Measurements from ENCODE around the gene FXYD4. TPM values are rescaled to one million over a fixed set of nuclear protein-coding genes. Genes with fewer than 3 reads are reported as not detected.
"Not testable (repeated sequence)": the region's sequence is repeated elsewhere in the genome, so short reads cannot be mapped to it uniquely, and the experiment has no call there.

The FXYD4 gene
- total RNA-seq, 2 experiments from 2014 or later, result 0.37 TPM; not detected in 1

- H3K9me3 Mint-ChIP-seq (ENCODE audit: low read depth), result no peaks in the 10 kb centered on the region
- peak overlapping the region; percentile 98 for H3K27ac Mint-ChIP-seq
- H3K36me3 Mint-ChIP-seq, result peaks cover 4% of the 10 kb centered on the region
- peak overlapping the region; percentile 85 for H3K4me3 Mint-ChIP-seq
- ATAC-seq (no peak), DNase-seq (no peak)
- peaks cover 48% of the 10 kb centered on the region for H3K4me1 Mint-ChIP-seq
- no peaks in the 10 kb centered on the region for H3K27me3 Mint-ChIP-seq
- CTCF ChIA-PET, result interaction anchor here (1.4 to 2.2 kb wide), 3 partner anchors 11 to 30 kb away, joined by 3 to 8 read pairs (median 4); no protein-coding TSS in a partner anchor
These were observed 49.7 kb downstream of the FXYD4 start for GRCh38 chr10:43421201-43421507.

- DNase-seq (no peak), ATAC-seq (no peak)
- Mint-ChIP-seq H3K27me3 (no peaks in the 10 kb centered on the region), H3K4me3 (peak overlapping the region; percentile 85), H3K9me3 (ENCODE audit: low read depth) (no peaks in the 10 kb centered on the region), H3K4me1 (peaks cover 49% of the 10 kb centered on the region), H3K36me3 (peaks cover 4% of the 10 kb centered on the region), H3K27ac (peak overlapping the region; percentile 64)
- CTCF ChIA-PET, result interaction anchor here (1.4 kb wide), 1 partner anchor 30 kb away, joined by 3 read pairs; no protein-coding TSS in a partner anchor
These were observed 50.1 kb downstream of the FXYD4 start for GRCh38 chr10:43421519-43421918.

GRCh38 chr10:43421944-43422343 is 50.5 kb downstream of the FXYD4 start:
- ATAC-seq; H3K27me3 Mint-ChIP-seq; H3K9me3 Mint-ChIP-seq (ENCODE audit: low read depth); DNase-seq; H3K36me3 Mint-ChIP-seq; H3K4me3 Mint-ChIP-seq; CTCF ChIA-PET: not testable (repeated sequence)
- peaks cover 49% of the 10 kb centered on the region for H3K4me1 Mint-ChIP-seq
- peak overlapping the region; percentile 64 for H3K27ac Mint-ChIP-seq

GRCh38 chr10:43424416-43424815 is 53.0 kb downstream of the FXYD4 start:
- H3K4me1 Mint-ChIP-seq, result peaks cover 35% of the 10 kb centered on the region
- no peak for DNase-seq
- no peak overlapping the region for H3K27ac Mint-ChIP-seq
- CTCF ChIA-PET, result no interaction called here
- H3K36me3 Mint-ChIP-seq, result peaks cover 4% of the 10 kb centered on the region
- H3K27me3 Mint-ChIP-seq, result no peaks in the 10 kb centered on the region
- H3K4me3 Mint-ChIP-seq, result no peak overlapping the region
- no peaks in the 10 kb centered on the region for H3K9me3 Mint-ChIP-seq (ENCODE audit: low read depth)
- no peak for ATAC-seq

Other genes with a start within 250 kb of the FXYD4 start
- gene CSGALNACT2, start 233.2 kb upstream of the FXYD4 start, total RNA-seq, result 10 to 100 TPM; 38.0 to 39.7 TPM
- gene RASGEF1A, start 104.6 kb upstream of the FXYD4 start, total RNA-seq, result 1 to 10 TPM; 3.2 to 4.2 TPM
- gene HNRNPF, start 37.5 kb downstream of the FXYD4 start, total RNA-seq, result 100 to 1,000 TPM; 446 to 512 TPM
- gene ZNF487, start 65.5 kb downstream of the FXYD4 start, total RNA-seq, result 1 to 10 TPM; 1.9 to 2.7 TPM
- under 1 TPM in 1 of 2 experiments, not detected in 1; 0.26 TPM for gene ZNF239, start 203.0 kb downstream of the FXYD4 start, total RNA-seq
- gene ZNF485, start 234.8 kb downstream of the FXYD4 start, total RNA-seq, result 1 to 10 TPM; 1.1 to 1.6 TPM